ENCODE results near the gene ITGB2. TPM values are rescaled to one million over a fixed set of nuclear protein-coding genes. Genes with fewer than 3 reads are reported as not detected.

The ITGB2 gene
- total RNA-seq, 1 experiment from 2014 or later: 38.8 TPM

DNA sequence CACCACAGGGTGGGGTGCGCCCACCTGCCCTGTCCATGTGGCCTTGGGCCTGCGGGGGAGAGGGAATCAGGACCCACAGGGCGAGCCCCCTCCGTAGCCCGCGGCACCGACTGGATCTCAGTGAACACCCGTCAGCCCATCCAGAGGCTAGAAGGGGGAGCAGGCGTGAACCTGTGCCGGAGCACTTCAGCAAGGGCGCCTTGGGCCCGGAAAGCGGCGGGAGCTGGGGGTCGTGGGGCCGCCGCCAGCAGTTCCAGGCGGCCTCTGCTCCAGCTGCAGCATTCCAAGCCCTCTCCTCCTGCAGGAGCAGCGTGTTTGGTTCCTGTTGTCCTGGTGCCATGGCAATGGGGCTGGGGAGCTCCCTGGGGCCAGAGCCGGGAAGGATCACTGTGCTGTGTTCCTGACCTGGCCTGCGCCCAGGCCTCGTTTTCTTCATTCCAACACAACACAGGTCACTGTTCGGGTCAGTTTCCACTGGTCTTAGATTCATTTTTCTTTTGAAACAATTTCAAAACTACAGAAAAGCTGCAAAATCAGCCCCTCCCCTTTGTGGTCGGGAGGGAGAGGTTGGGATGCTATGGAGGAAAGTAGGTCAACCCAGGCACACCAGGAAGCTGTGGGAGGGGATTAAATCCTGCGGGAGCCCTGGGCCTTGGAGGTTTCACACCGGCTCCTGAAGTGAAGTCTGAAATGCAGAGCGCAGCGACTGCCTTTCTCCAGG, 37.9 kb upstream of the ITGB2 start:
- H3K27me3 ChIP-seq: no peaks in the 10 kb centered on the region
- DNase-seq: peak; percentile 64 to 72
- H3K4me1 ChIP-seq: peaks cover 10% of the 10 kb centered on the region
- H3K36me3 ChIP-seq: peaks cover 44% of the 10 kb centered on the region
- H3K9me3 ChIP-seq (replicated peaks): no peaks in the 10 kb centered on the region
- H3K4me3 ChIP-seq: no peak overlapping the region
- H3K27ac ChIP-seq: peak overlapping the region; percentile 31; the same call in 1 of the 2 replicates

DNA sequence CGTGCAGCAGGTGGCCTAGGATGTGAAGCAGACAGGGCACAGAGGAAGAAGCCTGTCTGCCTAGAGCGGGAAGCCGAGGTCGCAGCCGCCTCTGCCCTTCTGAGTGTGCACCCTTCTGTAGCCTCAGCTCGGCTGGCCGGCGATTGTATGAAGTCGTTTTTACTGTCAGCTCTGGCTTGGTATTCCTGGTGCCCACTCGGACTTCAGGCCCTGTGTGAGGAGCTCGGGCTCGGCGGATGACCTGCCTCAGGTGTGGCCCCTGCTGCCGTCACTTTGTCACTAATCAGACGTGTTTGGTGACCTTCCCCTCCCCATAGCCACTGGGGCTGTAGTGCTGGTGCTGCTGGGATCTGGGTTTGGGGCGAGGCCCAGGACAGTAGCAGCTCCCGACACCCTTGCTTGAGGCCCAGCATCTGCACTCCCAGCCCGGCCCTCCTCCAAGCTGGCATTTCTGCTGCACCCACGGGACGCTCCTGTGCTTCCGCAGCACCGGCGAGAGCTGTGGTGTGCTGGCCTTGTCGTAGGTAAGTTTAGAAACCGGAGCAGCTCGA, 37.3 kb upstream of the ITGB2 start:
- no peaks in the 10 kb centered on the region for H3K27me3 ChIP-seq
- peaks cover 41% of the 10 kb centered on the region for H3K36me3 ChIP-seq
- no peaks in the 10 kb centered on the region for H3K9me3 ChIP-seq (replicated peaks)
- no peak overlapping the region for H3K4me3 ChIP-seq
- H3K4me1 ChIP-seq: peaks cover 10% of the 10 kb centered on the region
- H3K27ac ChIP-seq: no peak overlapping the region; the same call in 1 of the 2 replicates
- DNase-seq: no peak

DNA sequence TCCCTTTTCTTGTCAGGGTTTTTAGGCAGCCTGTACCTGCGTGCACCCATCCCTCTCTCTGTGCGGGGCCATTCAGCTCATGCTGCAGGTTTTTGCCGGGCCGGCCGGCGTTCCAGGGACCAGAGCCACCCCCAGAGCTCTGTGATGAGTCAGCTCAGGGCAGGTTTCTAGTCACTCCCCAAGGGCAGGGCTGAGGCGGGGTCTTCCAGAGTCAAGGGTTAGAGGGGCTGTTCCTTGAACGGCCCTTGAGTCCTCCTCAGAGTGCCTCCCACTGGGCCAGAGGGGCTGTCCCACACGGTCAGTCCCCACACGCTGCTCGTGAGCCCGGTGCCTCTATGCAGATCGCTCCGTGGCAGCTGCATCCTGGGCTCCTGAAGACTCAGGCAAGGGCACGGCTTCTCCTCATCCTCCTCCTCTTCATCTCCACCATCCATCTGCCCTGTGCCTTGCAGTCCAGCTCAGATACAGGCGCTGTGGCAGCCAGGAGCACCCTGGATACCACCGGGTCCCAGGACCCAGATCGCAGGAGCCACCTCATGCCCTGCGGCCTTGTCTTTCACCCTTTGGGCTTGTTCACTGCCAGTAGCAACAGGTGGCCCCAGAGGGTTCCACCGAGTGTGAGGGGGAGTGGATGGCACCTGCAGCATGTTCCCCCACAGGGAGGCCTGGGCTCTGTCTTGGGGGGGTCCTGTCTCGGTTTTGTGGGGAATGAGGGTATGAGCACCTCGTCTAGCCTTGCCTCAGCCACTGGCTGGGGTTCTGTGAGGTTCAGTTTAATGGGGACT, 36.5 kb upstream of the ITGB2 start:
- Histone ChIP-seq H3K4me1 (peaks cover 10% of the 10 kb centered on the region), H3K36me3 (peaks cover 36% of the 10 kb centered on the region), H3K27ac (no peak overlapping the region)

DNA sequence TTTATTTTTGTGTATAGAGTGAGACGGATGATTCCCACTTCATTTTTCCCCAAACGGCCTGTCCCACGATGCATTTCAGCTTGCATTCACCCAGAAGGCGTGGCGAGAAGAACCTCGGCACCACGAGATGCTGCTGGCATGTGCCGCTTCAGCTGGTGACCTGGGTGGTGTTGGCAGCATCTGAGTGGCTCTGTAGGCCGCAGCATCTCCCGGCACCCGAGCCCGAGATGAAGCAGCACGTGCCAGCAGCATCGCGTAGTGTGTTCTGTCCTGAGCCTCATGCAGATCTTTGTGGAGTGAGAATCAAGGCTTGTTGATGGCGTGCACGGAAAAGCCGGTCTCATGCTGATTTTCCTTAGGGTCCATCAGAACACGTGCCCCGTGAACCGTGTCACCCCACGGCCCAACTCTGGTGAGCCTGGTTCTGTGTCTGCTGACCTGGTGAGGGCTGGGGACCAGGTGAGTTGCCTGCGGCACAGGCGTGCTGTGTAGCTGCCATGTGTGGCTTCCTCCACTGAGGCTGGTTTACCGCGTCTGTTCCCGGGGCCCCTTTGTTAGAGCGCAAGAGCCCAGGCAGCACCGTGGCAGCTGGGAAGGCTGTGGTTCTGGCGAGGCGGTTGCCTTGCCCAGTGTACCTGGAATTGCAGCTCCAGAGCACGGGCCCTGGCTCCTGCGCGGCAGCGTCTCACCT, 35.8 kb upstream of the ITGB2 start:
- Histone ChIP-seq H3K4me1 (peaks cover 10% of the 10 kb centered on the region), H3K27ac (no peak overlapping the region), H3K27me3 (no peaks in the 10 kb centered on the region), H3K9me3 (replicated peaks) (no peaks in the 10 kb centered on the region), H3K4me3 (no peak overlapping the region), H3K36me3 (peaks cover 33% of the 10 kb centered on the region)
- DNase-seq: no peak

More for the DNA sequence above, 36.5 kb upstream of the ITGB2 start:
- Histone ChIP-seq H3K9me3 (replicated peaks) (no peaks in the 10 kb centered on the region), H3K27me3 (no peaks in the 10 kb centered on the region), H3K4me3 (no peak overlapping the region)
- no peak for DNase-seq

DNA sequence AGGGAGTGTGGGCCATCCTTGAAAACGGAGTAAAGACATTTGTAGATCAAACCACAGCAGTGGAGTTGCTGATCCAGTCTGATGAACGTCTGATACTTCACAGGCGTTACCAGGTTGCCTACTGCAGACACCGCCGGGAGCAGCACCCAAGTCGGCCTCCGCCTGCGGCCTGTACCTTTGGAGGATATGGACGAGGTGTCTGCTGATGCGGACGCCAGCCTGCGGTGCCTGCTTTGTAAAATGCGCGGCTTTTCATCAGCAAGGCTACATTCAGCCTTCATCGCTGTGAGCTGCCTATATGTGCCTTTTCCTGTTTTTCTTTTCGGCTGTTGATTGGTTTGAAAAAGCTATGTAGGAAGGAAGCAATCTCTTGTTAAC, 35.1 kb upstream of the ITGB2 start:
- no peaks in the 10 kb centered on the region for H3K27me3 ChIP-seq
- H3K4me3 ChIP-seq: no peak overlapping the region
- no peak for DNase-seq
- no peaks in the 10 kb centered on the region for H3K9me3 ChIP-seq (replicated peaks)
- peaks cover 34% of the 10 kb centered on the region for H3K36me3 ChIP-seq
- no peak overlapping the region for H3K27ac ChIP-seq
- peaks cover 10% of the 10 kb centered on the region for H3K4me1 ChIP-seq

DNA sequence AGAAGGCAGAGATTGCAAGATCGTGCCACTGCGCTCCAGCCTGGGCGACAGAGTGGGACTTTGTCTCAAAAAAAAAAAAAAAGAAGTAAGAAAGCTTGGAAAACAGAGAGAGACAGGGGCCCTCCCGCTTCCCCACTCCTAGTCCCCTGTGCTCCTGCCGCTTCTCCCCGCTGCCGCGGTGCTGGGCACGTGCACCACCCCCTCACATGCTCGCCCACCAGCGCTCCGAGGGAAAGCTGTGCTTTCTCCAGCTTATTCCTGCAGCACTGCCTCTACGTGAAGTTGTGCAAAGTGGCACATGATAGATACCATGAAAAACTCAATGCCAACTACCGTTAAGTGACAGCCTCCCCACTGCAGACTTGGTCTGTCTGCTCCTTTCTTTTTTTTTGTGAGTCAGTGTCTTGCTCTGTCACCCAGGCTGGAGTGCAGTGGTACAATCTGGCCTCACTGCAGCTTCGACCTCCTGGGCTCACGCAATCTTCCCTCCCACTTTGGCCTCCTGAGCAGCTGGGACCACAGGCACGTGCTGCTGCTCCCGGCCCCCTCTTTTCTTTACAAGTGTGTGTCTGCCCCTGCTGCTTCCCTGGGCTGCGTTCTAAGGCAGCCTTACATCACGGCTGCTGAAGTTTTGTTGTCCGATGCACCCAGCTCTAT, 34.6 kb upstream of the ITGB2 start:
- no peaks in the 10 kb centered on the region for H3K9me3 ChIP-seq (replicated peaks)
- H3K4me3 ChIP-seq: no peak overlapping the region
- H3K4me1 ChIP-seq: peaks cover 10% of the 10 kb centered on the region
- no peaks in the 10 kb centered on the region for H3K27me3 ChIP-seq
- peaks cover 31% of the 10 kb centered on the region for H3K36me3 ChIP-seq
- DNase-seq: no peak
- no peak overlapping the region for H3K27ac ChIP-seq

DNA sequence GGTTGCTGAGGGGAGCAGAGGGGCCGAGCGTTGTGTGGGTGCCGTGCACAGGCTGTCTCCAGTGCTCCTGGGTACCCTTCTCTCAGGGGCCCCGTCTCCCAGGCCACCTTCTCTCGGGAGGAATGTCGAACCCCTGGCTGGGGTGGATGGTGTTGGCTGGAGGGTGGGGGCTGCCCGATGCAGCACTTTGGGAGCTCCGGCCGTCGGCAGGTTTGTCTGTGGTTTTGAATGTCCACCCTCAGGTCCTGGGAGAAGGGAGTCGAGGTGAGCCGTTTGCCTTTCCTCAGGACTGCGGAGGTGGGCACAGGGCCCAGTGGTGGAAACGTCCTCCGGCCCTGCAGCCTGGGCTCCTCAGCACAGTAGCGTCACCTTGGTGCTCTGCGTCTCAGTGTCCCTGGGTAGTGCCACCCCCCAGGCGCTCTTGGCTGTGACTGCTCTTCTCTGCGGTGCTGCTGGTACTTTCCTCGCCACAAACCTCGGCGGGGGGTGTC, 33.6 kb upstream of the ITGB2 start:
- H3K36me3 ChIP-seq: peaks cover 29% of the 10 kb centered on the region
- no peak for DNase-seq
- H3K27ac ChIP-seq: no peak overlapping the region
- no peak overlapping the region for H3K4me3 ChIP-seq
- H3K4me1 ChIP-seq: peaks cover 10% of the 10 kb centered on the region
- no peaks in the 10 kb centered on the region for H3K9me3 ChIP-seq (replicated peaks)
- no peaks in the 10 kb centered on the region for H3K27me3 ChIP-seq

DNA sequence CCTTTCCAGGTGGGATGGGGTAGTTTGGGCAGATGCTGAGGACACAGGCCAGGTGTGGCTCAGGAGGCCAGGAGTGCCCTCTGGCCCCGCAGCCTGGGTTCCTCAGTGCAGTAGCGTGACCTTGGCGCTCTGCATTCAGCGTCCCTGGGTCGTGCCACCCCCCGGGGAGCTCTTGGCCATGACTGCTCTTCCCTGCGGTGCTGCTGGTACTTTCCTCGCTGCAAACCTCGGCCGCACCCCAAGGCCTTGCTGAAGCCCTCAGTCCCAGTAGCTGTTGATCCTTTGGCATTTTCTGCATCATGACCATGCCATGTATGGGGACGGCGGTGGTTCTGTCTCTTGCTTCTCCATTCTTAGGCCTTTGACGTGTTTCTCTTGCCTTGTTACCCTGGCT, 32.9 kb upstream of the ITGB2 start:
- peaks cover 30% of the 10 kb centered on the region for H3K36me3 ChIP-seq
- peaks cover 4% of the 10 kb centered on the region for H3K4me1 ChIP-seq
- H3K27me3 ChIP-seq: no peaks in the 10 kb centered on the region
- no peak for DNase-seq
- no peak overlapping the region for H3K4me3 ChIP-seq
- H3K9me3 ChIP-seq (replicated peaks): no peaks in the 10 kb centered on the region
- H3K27ac ChIP-seq: no peak overlapping the region

DNA sequence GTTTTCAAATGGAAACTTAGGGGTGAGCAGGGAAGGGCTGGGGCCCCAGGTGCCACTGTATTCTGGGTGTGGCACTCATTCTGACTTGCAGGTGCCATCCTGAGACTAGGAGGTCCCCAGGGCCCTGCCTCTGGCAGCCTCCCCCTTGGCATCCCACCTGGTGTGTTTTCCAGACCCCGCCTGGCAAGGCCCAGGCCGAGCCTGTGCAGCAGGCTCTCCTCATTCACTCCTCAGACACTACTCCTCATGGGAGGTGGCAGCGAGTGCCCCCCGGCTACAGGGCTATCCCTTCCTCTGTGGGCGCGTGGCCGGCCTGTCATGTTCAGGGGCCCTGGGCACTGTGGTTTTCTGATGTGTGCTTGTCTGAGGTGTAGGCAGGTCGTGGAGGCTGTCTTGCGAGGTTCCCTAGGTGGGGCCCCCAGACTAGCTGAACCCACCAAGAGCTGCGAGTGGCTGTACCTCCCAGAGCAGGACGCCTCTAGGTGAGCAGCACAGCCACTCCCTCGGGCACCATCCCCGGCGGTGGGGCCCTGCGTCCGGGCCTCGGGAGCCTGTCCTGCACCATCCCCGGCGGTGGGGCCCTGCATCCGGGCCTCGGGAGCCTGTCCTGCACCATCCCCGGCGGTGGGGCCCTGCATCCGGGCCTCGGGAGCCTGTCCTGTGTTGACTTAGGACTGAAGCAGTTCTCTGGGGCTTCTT, 32.4 kb upstream of the ITGB2 start:
- peaks cover 30% of the 10 kb centered on the region for H3K36me3 ChIP-seq

DNA sequence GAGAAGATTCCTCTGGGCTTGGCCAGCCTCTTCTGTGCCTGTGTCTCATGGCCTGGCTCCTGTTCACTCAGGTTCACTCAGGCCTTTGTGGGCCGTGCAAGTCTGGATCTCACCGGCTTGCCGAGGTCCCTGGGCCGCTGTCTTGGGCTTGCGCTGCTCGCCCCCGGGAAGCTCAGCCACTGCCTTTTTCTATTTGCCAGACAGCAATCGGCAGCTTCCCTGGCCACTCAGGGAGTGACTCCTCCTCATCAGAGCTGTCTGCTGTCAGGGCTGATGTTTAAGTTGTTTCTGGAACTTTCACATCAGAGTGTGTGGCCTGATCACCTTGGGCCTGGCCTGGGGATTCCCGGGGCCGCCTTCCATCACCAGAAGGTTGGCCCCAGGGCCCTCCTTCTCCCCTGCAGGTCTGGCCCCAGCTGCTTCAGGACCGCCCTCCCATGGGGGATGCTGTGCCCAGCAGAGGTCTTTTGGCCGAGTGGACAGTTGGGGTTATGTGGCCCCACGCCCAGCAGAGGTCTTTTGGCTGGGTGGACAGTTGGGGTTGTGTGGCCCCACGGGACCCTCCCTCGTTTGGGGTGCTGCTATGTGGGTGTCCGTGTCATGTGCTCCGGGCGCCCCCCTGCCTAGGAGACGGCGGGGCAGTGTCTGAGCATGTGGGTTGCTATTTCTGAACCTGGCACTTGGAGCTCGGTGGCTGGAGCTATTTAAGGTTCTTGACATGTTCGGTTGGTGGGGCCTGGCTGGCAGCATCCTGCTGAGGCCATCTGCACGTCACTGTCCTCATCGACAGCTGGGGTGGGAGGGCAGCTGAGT, 31.6 kb upstream of the ITGB2 start:
- Histone ChIP-seq H3K27ac (no peak overlapping the region), H3K9me3 (replicated peaks) (no peaks in the 10 kb centered on the region), H3K27me3 (no peaks in the 10 kb centered on the region), H3K36me3 (peaks cover 29% of the 10 kb centered on the region), H3K4me1 (no peaks in the 10 kb centered on the region; the same call in 1 of the 2 replicates), H3K4me3 (no peak overlapping the region)
- DNase-seq: no peak

More for the DNA sequence above, 32.4 kb upstream of the ITGB2 start:
- DNase-seq: no peak
- Histone ChIP-seq H3K4me1 (no peaks in the 10 kb centered on the region; the same call in 1 of the 2 replicates), H3K9me3 (replicated peaks) (no peaks in the 10 kb centered on the region), H3K27me3 (no peaks in the 10 kb centered on the region), H3K27ac (no peak overlapping the region), H3K4me3 (no peak overlapping the region)

DNA sequence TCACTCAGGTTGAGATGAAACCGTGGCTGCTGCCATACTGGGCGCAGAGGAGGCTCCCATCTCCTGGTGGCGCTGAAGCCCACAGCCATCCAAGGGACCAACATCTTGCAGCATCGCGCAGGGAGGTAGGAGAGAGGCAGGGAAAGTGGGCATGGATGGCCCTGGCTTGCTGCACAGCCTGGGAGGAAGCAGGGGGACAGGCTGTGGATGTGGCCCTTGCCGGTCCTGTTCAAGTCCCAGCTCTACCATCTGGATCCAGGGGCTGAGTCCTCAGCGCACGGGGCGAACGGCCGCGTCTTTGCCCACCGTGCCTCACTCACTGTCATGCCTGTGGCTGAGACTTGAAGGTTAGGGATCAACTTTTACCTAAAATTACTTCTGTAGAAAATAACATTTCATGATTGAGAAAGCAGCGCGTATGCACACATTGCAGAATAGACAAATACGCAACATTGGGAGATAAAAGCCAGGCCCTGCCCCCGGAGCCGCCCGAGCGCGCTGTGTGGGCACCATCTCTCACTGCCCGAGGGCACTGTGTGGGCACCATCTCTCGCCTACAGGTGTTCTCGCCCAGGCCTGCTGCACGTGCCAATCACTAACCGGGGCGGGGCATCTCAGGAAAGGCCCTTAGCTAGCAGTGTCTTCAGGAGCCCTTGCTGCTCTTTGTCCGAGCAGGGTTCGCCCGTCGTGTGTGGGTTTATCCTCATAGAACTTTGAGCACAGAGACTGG, 30.7 kb upstream of the ITGB2 start:
- Histone ChIP-seq H3K27ac (no peak overlapping the region), H3K4me1 (no peaks in the 10 kb centered on the region)

DNA sequence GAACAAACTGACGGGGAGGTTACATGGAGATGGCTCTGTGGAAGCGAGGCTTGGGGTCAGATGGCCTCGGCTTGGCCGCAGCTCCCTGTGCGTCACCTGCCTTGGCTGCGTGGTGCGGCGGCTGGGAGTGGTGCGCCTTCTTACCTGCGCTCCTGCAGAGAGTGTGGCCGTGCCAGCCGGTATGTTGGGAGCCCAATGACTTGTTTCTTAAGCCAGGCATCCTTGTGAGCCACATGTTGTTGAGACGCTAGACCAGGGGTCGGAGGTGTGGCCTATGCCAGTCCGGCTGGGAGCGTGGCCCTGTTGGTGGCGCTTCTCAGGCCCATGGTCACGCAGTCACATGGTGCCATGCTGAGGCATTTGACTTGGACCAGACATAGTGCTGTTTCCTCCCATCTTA, 29.7 kb upstream of the ITGB2 start:
- no peaks in the 10 kb centered on the region for H3K4me1 ChIP-seq
- no peaks in the 10 kb centered on the region for H3K27me3 ChIP-seq
- no peaks in the 10 kb centered on the region for H3K9me3 ChIP-seq (replicated peaks)
- no peak overlapping the region for H3K27ac ChIP-seq
- no peak for DNase-seq
- peaks cover 20% of the 10 kb centered on the region for H3K36me3 ChIP-seq
- H3K4me3 ChIP-seq: no peak overlapping the region

More for the DNA sequence above, 30.7 kb upstream of the ITGB2 start:
- Histone ChIP-seq H3K36me3 (peaks cover 19% of the 10 kb centered on the region), H3K4me3 (no peak overlapping the region), H3K27me3 (no peaks in the 10 kb centered on the region), H3K9me3 (replicated peaks) (no peaks in the 10 kb centered on the region)
- DNase-seq: no peak

DNA sequence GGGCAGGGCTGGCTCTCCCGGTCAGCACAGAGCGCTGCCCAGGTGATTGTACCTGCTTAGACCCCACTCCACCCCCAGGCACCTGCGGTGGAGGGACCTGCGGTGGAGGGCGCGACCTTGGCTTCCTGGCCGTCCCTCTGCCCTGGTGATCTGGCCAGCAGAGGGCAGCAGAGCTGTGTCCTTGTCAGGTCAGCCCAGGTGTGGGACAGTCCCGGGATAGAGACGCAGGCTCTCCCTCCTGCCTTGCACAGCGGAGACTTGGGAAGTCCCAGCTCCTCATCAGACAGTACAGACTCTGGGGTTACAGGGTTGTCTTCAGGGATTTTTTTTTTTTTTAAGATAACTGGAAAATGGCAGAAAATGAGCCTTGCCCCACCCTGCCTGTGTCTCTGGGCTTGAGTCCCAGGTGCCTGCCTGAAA, 29.1 kb upstream of the ITGB2 start:
- Histone ChIP-seq H3K27me3 (no peaks in the 10 kb centered on the region), H3K9me3 (replicated peaks) (no peaks in the 10 kb centered on the region), H3K36me3 (peaks cover 21% of the 10 kb centered on the region), H3K4me3 (no peak overlapping the region), H3K27ac (no peak overlapping the region), H3K4me1 (no peaks in the 10 kb centered on the region)
- peak; percentile 75 to 80 for DNase-seq

Data from SJCRH30 (cell line).